Renal cortical epithelial cell (primary cell): Measurements from ENCODE around the gene PDPK1. TPM values are rescaled to one million over a fixed set of nuclear protein-coding genes. Genes with fewer than 3 reads are reported as not detected.

Experiments
- DNase-seq: peaks from one replicate; pipeline ENCODE4 v3.0.0-alpha.2; 2011; ENCODE audit warnings: low read depth
- total RNA-seq: library from RNA; depleted of rRNA; stranded (reverse); fragments of >200 nt; gene quantifications from 2 replicates; pipeline ENCODE4 v1.2.3, GENCODE V29; 2014

The PDPK1 gene
- total RNA-seq, 1 donor from 2014 or later = 32.9 TPM

DNA sequence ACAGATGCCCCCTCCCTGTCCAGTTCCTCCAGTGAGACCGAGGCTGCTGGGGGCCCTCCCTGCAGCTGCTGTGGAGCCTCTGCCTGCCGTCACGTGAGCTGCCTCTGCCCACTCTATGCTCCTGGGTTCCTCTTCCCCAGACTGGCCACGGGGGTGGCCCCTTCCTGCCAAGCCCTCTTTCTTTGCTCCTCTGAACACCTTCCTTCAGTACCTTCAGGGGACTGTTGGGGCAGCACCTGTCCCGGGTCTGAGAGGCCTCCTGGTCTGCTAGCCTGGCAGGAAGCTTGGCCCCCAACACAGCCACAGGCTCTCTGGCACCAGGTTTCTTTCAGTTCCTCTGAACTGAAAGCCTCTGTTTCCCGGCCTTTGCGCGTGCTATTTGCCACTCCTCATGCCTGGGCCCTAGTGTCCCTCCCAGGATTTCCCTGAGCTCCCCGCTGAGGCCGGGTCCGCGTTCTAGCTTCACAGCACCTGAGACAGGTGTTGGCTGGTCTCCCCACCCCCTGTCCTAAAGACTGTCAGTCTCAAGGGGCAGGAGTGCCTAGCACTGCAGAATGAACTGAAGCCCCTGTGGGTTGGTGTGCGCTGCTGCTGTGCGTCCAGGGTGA, 30.7 kb upstream of the PDPK1 start:
- DNase-seq = no peak

DNA sequence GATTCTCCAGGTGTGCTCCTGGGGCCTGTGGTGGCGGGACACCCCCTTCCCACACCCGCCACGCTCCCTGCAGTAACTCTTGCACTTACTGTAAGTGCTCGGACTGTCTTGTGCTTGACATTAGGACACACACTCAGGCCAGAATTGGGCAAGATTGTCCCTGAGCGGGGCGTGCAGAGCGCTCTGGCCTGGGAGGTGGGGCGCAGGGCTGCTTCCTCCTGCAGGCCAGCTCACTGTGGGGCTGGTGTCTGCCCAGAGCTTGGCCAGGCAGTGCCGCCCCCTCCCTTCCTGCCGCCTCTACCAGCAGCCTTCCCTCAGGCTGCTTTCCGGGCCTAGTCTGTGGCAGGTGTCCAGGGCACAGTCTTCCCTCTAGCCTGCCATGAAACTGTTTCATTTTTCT, 30.2 kb upstream of the PDPK1 start:
- no peak for DNase-seq

DNA sequence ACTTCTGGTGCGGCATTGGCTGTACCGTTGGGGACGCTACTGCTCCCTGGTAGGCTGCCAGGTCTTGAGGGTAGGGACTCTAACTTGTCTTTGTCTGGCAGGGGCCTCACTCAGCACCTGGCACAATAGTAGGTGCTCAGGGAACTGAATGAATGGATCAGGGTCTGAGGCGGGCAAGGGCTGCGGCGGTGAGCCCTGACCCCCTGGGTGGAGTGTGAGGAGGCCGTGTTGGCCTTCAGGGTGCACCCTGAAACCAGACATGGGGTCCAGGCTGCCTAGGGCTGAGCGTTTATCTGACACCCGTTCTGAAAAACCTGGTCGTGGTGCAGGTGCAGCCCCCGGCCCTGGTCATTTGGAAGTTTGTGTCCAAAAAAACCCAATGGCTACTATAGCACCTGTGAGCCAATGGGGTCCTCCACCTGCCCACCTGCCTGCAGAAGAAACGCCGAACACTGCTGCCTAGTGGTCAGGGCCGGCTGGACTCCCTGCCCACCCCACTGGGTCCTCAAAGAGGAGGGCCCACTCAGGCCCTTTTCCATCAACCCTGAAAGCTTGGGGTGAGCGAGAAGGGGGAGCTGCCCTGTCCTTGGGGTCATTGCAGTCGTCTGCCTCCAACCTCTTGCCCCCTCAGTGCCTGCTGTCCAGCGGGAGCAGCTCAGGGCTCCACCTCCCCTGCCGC, 29.0 kb upstream of the PDPK1 start:
- DNase-seq = no peak

DNA sequence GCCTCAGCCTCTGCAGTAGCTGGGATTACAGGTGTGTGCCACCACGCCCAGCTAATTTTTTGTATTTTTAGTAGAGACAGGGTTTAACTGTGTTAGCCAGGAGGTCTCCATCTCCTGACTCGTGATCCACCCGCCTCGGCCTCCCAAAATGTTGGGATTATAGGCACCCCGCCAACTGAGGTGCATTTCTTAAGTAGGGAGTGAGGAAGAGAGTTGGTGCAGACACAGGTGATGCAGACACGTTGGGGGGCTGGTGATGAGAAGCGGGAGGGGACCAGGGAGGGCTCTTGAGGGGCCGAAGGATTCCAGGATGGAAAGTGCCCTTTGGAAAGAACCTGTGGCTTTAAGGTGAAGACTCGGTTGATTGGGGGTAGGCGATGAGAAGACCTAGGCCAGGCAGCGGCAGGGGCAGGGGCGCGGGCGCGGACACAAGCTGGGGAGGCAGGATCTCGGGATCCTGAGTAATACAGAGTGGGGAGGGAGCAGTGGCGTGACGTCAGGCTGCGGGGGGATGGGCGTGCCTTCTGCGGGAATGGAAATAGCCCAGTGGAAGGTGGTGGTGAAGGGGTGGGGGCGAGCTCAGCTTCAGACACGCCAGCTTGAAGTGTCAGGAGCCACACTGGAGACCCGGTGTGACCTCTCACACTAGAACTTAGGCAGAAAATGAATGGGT, 26.6 kb upstream of the PDPK1 start:
- DNase-seq = peak; percentile 30

DNA sequence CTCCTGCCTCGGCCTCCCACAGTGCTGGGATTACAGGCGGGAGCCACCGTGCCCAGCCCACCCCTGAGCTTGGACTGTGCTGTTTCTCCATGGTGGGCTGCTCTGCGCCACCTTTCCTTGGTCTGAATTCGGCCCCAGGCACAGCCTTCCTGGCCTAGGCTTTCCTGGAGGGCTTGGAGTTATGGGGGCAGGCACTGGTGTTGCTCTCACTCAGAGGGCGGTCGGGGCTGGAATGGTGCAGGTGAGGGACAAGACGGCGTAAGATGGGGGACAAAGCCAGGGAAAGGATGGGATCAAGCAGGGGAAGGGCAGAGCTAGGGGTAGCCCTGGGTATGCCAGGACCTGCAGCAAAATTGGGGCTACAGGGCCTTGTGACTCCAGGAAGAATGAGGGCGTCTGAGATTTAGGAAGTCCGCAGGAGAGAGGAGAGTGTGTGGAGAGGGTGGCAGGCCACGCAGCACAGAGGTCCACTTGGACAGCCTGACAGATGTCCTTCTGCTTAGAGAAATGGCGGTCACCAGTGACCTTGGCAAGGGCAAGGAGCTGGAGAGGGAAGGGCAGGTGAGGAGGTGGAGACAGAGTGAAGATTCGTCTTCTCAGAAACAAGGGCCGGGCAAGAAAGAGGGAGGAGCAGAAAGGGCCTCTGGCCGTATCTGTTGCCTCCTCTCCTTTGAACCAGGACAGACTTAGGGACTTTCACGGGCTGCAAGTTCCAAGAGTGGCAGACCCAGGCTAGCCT, 25.7 kb upstream of the PDPK1 start:
- no peak for DNase-seq

DNA sequence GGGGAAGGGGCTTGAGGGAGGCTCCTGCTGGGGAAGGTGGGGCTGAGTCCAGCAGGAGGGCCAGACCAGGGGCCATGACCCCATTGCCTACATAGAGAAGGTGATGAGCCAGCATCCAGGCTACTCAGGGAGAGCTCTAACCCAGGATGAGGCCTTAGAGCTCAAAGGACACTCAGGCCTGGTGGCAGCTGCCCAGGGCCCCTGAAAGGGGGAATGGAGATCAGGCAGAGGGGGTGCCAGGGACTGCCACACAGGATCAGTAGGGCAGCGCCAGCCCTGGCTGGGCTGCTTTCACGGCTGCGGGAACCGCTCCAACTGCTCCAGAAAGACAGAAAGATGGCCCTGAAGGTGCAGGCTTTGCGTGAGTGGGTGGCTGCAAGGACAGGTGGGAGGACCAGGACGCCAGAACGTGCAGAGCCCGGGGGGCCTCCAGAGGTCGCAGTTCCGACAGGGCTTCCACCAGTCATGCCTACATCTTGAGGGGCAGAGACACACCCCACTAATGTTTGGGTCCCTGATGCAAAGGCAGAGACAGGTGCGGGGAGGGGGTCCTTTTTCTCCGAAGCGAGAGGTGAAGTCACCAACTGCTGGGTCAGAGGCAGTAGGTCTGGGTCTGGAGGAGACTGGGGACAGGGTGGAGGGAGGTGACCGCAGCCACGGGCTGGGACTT, 25.0 kb upstream of the PDPK1 start:
- DNase-seq = no peak

DNA sequence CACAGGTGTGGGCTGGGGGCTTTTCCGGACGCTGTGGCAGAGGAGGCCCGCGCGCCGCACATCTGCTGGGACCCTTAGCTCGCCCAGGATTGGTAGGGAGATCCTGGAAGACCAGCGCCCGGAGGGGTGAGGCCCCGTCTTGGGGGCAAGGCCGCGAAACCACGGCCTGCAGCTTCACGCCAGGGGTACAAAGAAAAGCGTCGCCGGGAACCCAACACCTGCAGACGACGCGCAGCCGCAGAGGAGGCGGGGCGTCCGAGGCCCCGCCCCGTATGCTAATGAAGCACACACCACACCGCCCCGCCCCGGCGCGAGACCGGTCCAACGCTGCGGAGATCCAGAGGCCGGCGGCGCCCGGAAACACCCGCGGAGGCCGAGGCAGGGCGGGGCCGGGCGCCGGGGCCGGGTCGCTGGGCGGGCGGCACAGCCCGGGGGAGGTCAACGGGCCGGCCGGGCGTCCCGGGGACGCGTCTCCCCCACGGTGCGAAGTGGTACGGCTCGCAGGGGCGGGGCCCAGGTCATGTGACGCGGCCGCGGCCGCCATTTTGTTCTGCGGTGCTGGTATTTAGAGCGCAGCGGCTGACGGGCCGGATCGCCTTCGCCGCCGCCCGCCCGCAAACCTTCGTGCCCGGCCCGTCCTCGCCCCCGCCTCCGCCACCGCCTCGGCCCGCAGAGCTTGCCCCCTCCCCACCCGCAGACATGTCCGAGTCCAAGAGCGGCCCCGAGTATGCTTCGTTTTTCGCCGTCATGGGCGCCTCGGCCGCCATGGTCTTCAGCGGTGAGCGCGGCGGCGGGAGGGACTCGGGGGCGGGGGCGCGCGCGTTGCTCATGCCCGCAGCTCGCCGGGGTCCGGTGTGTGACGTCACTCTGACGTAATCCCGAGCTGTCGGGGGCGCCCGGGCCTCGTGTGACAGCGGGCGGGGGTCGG, 24.2 kb upstream of the PDPK1 start, which contains the start of gene ATP6V0C:
Gene ATP6V0C (plus strand): TSS at position 548 of the 928 bp plus-strand sequence. CDS start 152 bp downstream, at position 700.
- DNase-seq = peak; percentile 60

DNA sequence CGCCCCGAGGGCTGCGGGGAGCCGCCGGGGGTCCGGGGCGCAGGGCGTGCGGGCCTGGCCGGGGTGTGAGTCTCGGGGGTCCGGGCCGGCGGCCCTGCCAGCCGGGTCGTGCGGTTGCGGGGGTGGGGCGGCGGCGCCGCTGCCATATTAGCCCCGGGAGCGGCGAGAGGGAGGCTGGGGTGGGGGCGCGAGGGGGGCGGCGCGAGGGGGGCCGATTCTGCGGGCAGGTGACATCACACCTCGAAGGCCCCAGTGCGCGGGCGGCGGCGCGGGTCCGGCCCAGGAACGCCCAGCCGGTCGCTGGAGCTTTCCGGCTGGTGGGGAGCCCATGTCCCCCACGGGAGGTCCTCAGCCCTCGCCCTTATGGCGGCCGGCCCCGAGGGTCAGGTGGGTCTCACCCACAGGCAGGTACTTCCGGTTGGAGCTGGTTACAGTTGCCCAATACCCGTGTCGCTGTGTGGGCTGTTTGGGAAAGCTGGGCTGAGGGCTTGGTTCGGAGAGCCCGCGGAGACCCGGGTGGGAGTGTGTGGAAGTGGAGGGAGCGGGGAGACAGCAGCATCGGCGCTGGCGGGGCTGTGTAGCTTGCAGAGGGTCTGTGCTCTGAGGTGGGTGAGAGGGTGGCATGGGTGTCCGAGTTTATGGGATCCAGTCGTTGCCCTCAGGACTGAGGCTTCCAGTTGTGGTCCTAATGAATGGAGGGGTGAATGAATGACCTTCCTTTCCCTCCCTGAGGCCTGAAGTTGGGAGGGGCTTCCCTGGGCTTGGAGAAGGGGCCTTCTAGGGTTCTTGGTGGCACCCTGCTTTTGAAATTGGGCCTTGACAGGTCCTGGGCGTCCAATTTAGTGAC, 23.3 kb upstream of the PDPK1 start:
- DNase-seq = no peak

DNA sequence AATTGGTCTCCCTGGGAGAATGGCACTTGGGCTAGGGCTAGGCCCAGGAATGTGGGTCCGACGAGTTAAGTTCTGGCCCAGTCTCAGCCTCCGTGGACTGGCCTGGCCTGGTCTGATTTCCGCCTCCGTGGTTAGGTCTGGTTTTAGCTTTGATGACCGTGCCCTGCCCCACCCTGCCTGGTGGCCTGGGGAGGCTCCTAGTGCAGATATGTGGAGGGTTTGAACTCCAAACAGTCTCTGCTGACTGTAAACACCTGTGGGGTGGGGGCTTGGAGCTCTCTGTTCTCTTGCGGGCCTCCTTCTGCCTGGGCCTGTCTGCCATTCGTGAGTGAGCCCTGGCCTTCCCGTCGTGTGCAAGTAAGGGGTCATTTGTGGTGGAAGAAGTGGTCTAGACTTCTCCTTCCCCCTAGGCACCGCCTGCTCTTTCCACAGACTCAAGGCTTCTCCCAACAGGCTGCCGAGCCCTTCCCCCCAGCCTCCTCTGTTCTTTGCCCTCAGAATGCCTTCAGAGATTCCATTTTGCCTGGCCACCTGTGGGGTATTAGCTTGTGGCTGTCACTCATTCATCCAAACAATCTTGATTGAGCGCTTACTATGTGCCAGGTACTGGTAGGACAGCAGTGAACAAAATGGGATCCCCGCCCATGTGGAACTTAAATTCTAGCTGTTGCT, 22.5 kb upstream of the PDPK1 start:
- DNase-seq = peak; percentile 12

DNA sequence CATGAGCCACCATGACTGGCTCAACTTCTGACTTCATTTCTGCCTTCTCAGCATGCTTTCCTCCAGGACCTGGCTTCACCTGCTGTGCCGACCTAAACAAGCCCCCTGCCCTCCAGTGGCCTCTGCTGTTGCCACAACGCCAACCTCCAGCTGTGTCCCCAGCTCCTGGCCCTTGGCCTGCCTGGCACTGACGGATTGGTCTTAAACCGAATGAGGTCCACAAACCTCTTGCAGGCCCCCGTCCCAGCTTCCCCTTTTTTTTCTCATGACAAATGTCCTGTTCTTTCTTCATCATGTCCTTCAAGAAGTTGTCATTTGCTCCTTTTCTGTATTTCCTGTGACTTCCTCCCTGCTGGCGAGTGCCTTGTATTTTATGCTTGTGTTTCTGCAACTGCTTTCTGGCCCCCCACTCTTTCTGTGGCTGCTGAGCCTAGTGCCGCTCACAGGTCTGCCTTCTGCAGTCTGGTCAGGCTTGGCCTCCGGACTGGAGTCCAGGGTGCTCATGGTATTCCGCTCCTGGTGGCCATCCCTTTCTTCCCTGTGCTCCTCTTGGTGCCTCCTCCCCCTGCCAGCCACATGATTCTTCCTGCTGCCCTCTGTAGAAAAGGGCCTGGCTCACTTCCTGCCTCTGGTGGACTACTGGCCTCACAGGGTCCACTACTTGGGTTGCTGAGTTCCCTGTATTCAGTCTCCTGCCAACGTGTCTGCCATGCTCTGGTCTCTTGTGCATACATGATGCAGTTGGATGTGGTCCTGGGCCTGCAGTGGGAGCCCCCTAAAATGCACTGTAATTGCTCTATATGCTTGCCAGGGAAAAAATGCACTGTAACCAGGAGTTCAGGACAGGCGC, 21.2 kb upstream of the PDPK1 start:
- DNase-seq = peak; percentile 50

DNA sequence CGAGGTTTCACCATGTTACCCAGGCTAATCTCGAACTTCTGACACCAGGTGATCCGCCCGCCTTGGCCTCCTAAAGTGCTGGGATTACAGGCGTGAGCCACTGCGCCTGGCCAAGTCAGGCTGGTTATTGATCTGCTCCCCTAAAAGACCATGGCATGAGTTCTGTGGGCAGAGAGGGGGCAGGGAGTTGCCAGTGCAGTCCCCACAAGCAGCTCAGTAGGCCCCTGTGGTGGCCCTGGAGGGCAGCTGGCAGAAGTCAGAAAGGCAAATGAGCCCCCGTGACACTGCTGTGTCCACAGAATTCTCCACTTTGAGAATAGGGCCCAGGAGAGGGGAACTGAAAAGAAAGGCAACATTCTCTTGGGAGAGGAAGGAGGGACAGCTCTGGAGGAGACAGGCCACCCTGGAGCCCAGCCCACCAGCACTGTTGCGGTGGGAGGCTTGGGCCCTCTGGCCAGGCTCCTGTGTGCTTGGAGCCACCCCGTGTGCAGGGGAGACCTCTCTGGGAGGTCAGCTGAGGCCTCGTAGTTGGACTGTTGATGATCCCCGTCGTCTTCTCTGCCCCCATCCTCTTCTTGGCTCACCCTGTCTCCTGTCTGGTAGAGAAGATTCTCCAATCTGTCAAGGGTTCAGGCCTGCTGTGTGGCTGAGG, 19.7 kb upstream of the PDPK1 start:
- DNase-seq = no peak

DNA sequence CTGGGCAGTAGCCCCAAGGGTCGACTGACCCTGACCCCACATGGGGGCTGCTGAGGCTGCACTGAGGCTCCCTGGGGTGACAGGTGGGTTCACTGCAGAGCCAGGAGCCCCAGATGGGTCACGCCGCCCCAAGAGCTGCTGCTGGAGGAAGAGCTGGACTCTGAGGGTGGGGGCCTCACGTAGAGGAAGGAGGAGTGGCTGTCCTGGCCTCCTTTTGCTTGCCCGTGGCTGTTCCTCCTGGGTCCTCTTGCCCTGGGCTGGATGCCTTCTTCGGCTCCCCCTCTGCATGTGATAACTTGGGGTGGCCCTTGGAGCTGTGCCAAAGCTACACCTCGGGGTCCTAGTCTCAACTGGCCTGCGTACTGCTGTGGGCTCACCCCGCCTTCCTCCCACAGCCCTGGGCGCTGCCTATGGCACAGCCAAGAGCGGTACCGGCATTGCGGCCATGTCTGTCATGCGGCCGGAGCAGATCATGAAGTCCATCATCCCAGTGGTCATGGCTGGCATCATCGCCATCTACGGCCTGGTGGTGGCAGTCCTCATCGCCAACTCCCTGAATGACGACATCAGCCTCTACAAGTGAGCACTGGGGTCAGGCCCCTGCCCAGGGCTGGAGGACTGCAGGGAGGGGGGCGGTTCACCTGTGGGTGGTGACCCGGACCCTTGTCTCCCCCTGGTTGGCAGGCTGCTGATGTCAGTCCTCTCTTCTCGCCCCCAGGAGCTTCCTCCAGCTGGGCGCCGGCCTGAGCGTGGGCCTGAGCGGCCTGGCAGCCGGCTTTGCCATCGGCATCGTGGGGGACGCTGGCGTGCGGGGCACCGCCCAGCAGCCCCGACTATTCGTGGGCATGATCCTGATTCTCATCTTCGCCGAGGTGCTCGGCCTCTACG, 18.8 kb upstream of the PDPK1 start:
- no peak for DNase-seq

DNA sequence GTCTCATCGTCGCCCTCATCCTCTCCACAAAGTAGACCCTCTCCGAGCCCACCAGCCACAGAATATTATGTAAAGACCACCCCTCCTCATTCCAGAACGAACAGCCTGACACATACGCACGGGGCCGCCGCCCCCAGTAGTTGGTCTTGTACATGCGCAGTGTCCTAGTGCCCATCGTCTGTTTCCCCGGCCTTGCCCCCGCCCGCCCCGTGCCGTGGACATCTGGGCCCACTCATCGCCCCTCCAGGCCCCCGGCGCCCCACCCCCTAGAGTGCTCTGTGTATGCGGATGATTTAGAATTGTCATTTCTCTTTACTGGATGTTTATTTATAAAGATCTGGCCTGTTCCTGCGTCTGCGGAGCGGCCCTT, 18.1 kb upstream of the PDPK1 start:
- no peak for DNase-seq

DNA sequence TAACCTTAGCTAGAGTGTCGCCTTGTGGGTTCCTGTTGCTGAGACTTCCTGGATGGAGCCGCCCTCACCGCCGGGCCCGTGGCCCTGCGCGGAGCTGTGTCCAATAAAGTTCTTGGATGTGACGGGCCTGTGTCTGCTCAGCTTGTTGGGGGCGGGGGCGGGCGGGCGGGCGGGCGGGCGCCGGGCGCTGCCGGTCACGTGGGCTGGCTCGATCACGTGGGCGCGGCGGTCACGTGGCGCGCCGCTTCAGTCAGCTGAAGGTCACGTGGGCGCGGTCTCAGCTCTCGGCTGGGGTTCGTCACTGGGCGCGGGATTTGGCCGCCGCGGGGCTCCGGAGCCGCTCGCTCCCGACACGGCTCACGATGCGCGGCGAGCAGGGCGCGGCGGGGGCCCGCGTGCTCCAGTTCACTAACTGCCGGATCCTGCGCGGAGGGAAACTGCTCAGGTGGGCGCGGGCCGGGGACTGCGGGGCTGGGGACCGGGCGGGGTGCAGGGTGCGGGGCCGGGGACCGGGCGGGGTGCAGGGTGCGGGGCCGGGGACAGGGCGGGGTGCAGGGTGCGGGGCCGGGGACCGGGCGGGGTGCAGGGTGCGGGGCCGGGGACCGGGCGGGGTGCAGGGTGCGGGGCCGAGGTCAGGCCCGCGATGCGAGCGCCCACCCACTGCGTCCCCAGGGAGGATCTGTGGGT, 17.6 kb upstream of the PDPK1 start, which contains the start of gene AMDHD2:
Gene AMDHD2 (plus strand): TSS at position 275 of the 687 bp plus-strand sequence. CDS start 88 bp downstream, at position 363.
- DNase-seq = peak; percentile 54

DNA sequence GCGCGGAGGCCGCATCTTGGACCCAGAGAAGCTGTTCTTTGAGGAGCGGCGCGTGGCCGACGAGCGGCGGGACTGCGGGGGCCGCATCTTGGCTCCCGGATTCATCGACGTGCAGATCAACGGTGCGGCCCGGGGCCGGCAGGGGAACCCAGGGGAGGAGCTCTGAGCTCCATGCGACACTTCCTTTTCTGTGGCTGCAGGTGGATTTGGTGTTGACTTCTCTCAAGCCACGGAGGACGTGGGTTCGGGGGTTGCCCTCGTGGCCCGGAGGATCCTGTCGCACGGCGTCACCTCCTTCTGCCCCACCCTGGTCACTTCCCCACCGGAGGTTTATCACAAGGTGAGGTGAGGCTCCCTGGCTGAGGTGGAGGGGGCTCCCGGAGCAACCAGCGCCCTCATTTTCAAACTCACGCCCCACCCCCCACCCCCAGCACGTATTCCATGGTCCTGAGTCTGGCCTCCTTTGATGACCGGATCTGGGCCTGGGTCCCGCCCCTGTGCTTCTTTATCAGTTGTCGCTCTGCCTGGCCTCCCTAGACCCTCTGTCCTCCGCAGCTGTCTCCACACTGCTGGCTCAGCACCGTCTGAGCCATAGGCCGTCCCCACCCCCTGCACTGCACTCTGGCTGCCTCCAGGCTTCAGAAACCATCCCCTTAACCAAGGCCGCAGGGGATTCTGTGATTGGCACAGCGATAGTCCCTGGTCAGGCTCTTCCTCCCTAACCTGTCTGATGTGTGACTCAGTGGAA, 16.9 kb upstream of the PDPK1 start:
- DNase-seq = peak; percentile 40
